Stimulated activated CD4-positive, alpha-beta T cell treated with anti-CD3 and anti-CD28 coated beads, Interleukin-2, amount 100 ng/mL, for 4 hours (primary cell): ENCODE measurements around the gene EN2.

Experiments used
- DNase-seq: peaks from one replicate; pipeline ENCODE4 v3.0.0-alpha.2; 2020; ENCODE audit warnings: low read depth

Gene EN2

GRCh38 chr7:155486783-155487508, 29.0 kb downstream of the EN2 start:
- DNase-seq, result no peak

DNA sequence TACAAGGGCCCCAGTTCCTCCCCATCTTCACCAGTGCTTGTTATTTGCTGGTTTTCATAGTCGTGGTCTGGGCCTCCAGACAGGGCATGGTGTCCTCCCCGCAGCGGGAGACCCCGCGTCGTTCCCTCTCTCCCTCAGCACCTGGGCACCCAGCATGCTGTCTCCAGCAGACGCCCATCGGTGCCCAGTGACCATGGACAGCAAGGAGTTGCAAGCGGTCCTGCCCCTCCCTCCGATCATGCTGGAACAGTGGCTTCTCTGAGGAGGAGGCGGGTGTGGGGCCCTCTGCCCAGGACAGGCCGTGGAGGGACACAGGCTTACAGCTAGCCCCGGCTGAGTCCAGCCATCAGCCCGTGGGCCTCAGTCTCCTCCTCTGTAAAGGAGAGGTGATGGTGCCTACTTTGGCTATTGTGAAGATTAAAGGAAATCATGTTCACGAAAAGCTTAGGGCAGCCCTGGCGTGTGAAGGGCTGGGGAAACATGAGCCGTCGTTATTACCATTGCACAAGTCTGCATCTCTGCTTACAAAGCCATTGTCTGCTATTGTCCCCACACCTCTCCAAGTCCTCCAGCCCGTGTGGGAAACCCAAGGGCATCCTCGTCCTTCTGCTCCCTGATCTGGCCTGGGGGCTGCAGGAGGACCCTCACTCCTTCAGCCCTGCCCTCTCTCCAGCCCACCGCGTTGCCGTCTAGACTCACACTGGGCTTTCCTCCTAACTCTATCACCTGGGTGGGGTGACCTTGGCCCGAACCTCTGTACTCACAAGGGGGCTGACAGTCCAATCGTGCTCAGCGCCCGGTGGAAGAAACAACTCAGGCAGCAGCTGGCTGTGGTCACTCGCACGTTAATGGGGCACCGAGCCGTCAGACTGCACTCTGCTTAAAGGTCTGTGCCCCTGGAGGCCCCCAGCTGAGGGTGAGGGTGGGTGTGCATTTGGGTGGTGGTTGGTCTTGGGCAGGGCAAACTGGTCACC, 29.9 kb downstream of the EN2 start:
- DNase-seq, result no peak

DNA sequence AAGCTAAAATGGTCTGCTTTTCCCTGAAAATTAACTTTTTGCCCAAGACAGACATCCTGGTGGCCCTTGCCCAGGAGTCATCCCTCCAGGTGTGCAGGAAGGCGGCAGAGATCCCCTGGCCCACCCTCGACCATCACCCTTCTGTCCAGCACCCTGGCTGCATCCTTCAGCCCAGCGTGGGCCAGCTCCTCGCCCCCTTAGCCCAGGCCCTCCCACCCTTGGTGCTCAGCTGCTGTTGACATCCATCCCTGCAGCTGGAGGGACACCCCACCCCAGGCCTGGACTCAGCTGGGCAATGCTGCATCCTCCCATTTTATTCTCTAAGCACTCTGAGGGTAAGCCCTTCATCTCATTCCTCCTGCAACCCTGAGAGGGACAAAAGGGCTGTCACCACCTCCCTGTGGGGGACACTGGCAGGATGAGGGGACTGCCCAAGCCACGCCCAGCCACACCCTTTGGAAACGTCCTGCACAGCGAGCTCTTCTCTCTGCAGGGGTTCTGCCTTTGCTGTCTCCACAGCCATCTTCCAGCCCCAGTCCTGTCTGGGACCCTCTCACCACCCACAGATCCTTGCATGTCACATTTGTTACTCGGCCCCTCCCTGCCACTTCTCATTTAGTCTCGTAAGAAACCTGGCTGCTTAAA, 30.7 kb downstream of the EN2 start:
- no peak for DNase-seq

DNA sequence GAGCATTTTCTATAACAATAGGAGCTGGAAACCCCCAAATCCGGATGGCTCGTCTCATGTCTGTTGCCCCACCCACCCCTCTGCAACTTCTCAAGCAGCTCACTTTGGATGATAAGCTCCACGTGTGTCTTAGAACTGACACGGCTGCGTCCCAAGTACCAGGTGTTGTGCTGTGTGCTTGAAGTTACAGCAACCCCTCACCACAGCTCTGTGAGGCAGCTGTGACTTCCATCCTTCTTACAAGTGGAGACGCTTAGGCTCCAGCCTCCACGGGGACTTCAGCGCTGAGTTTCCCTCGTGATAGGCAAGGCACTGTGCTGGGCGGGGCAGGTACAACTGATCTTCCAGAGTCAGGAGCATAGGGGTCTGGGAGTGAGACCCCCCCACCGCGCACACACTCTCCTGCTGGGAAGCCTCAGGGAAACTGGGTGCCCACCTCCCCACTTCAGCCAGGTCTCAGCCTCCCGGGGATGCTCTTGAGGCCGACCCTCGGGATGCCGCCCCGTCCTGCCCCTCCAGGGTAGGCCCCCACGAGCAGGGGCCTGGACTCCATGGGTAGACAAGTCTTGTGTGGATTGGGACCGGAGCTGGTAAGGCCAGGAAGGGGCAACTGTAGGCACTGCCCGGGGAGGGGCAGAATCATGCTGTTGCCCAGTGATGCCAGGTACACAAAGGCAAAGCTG, 31.4 kb downstream of the EN2 start:
- no peak for DNase-seq

DNA sequence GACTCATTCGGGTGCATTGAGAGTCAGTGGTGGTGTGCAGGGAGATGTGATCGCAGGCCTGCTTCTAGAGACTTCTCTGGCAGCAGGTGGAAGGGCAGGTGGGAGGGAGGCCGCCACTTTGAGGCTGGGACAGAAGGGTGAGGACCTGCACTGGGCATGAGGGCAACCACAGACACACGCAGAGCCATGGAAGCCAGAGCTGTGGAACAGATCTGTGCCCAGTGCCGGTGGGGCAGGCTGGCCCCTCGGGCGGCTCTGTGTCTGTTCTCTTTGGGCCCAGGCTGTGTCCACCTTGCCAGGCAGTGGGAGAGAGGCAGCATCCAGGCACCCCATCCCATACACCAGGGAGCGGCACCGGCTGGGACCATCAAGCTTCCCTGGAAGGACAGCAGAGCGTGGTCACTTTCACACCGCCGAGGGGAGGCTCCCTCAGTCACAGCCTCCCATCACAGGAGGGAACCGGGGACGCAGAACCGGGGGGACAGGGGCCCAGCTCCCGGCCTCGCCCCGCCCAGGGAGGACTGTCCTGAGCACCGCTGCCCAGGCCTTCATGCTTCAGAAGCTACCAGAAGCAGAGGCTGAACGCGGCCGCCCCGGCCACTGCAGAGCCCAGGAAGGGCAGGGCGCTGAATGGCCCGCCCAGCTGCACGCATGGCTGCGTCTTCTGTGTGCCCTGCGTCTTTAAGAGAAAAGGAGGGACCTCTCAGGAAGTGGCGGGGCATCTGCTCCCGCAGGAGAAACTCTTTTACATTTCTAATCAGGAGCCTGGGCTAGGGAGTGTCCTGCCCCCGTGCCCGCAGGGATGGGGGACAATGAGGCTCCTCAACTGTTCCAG, 32.1 kb downstream of the EN2 start:
- no peak for DNase-seq

- no peak for DNase-seq
Observed at GRCh38 chr7:155490697-155491628, 33.0 kb downstream of the EN2 start.

DNA sequence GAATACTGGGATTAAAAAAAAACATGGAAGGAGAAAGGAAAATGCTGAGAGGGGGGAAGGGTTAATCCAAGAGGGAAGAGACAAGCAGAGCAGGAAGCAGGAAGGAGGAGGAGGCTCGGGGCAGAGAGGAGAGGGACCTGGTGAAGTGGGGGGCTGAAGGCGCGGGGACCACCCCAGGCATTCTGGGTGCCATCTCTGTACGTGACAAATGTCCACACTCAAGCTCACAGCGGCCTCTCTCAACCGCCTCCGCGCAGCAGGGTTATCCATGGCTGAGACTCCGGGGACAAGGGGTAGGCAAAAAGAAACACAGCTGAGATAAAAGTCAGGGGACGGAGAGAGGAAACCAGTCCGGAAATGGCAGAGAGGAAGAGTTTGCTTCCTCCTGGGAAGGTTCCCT, 33.9 kb downstream of the EN2 start:
- DNase-seq, result no peak

GRCh38 chr7:155493744-155494538, 36.0 kb downstream of the EN2 start:
- no peak for DNase-seq

- no peak for DNase-seq
Observed at GRCh38 chr7:155494551-155494950, 36.6 kb downstream of the EN2 start.

DNA sequence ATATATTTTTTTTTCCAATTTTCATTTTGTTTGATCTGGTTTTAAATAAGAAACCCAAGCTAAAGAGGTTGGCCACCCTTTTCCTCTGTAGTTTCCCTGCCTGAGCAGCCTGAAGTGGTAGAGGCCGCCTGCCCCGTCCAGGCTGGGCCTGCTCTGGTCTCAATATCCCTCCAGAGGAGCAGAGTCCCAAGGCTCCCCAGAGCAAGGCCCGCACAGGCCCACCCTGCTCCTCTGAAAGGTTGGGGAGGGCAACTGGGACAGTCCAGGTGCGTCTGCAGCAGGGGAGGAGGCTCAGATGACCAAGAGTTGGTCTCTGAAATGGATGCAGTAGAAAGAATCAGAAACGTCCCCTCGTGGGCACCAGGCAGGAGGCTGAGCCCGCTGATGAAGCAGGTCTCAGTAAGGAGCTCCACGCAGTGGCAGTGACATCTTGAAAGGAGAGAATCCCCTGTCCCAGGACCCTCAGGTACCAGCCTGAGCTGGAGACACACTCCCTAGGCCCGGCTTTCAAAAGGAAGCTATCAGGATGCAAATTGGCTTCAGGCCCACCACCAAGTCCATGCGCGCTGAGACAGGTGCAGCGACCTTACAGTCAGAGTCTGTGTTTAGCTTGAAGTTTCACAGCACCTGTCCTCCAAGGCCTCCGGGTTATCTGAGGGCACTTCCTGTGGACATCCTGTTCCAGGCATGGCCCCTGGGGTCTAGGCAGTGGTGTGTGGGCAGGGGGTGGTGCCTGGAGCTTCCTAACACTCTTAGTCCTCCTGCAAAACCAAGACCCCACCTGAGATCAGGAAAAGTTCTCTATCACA, 37.7 kb downstream of the EN2 start:
- DNase-seq, result no peak

GRCh38 chr7:155496267-155497005, 38.5 kb downstream of the EN2 start:
- no peak for DNase-seq

- DNase-seq, result no peak
Observed at GRCh38 chr7:155497149-155497901, 39.4 kb downstream of the EN2 start.

- no peak for DNase-seq
Observed at GRCh38 chr7:155505422-155505793, 47.5 kb downstream of the EN2 start.

GRCh38 chr7:155506854-155507337, 49.0 kb downstream of the EN2 start:
- DNase-seq, result no peak

- no peak for DNase-seq
Observed at GRCh38 chr7:155507576-155507975, 49.6 kb downstream of the EN2 start.
